Measurements from ENCODE around the gene NDRG3.

NDRG3 gene

GRCh38 chr20:36726168-36726567, 19.7 kb downstream of the NDRG3 start:
- no peak for DNase-seq (ENCODE audit: low spot score)
- no peak for TF ChIP-seq CTCF (IDR thresholded peaks at IDR 0.05; ENCODE audit: extremely low read depth, missing control alignments)

- TF ChIP-seq CTCF (IDR thresholded peaks at IDR 0.05; ENCODE audit: extremely low read depth, missing control alignments), result no peak
Measured at GRCh38 chr20:36720510-36720909, 25.4 kb downstream of the NDRG3 start.

GRCh38 chr20:36717657-36718056, 28.2 kb downstream of the NDRG3 start:
- TF ChIP-seq CTCF (IDR thresholded peaks at IDR 0.05; ENCODE audit: extremely low read depth, missing control alignments), result peak; percentile 13
- no peak for DNase-seq (ENCODE audit: low spot score)

More at GRCh38 chr20:36720510-36720909, 25.4 kb downstream of the NDRG3 start:
- no peak for DNase-seq (ENCODE audit: low spot score)

GRCh38 chr20:36717021-36717420, 28.9 kb downstream of the NDRG3 start:
- DNase-seq (ENCODE audit: low spot score), result no peak
- TF ChIP-seq CTCF (IDR thresholded peaks at IDR 0.05; ENCODE audit: extremely low read depth, missing control alignments), result no peak

GRCh38 chr20:36712775-36713174, 33.1 kb downstream of the NDRG3 start:
- TF ChIP-seq CTCF (IDR thresholded peaks at IDR 0.05; ENCODE audit: extremely low read depth, missing control alignments), result no peak
- DNase-seq (ENCODE audit: low spot score), result no peak

GRCh38 chr20:36709126-36709525, 36.8 kb downstream of the NDRG3 start:
- DNase-seq (ENCODE audit: low spot score), result no peak
- TF ChIP-seq CTCF (IDR thresholded peaks at IDR 0.05; ENCODE audit: extremely low read depth, missing control alignments), result no peak

GRCh38 chr20:36703530-36703929, 42.4 kb downstream of the NDRG3 start:
- DNase-seq (ENCODE audit: low spot score), result no peak
- TF ChIP-seq CTCF (IDR thresholded peaks at IDR 0.05; ENCODE audit: extremely low read depth, missing control alignments), result no peak
